BJ (cell line): ENCODE data around the gene VWCE. TPM values are rescaled to one million over a fixed set of nuclear protein-coding genes. Genes with fewer than 3 reads are reported as not detected.

Experiments used
- CTCF ChIA-PET: fragments of 350-600 bp; formaldehyde crosslinking; extraction: SDS; loops from one replicate; lab custom pipeline; 2021; ENCODE audit warnings: antibody characterized with exemption, inconsistent platforms; lab: Yijun Ruan, JAX
- POLR2A ChIA-PET: fragments of 300-600 bp; sonication (Branson Sonifier 250); formaldehyde crosslinking; extraction: SDS; loops from one replicate; lab custom pipeline; 2021; ENCODE audit warnings: antibody characterized with exemption; lab: Charles Lee
- DNase-seq: peaks from one replicate; pipeline ENCODE4 v3.0.0-alpha.2; 2011; ENCODE audit warnings: low read depth
- H3K27me3 ChIP-seq: 2 replicates; pipeline ENCODE4 v1.6.0; 2011; ENCODE audit warnings: low read length; ENCODE audit not compliant: control insufficient read depth, insufficient read depth
- H3K36me3 ChIP-seq: 2 replicates; pipeline ENCODE4 v1.5.1; 2011; ENCODE audit warnings: low read length; ENCODE audit not compliant: control insufficient read depth, insufficient read depth
- H3K4me3 ChIP-seq: 2 replicates; pipeline ENCODE4 v1.5.1; 2011; ENCODE audit warnings: low read depth, mild to moderate bottlenecking, control low read depth, low read length
- polyA plus RNA-seq: library from polyadenylated mRNA; depleted of rRNA; stranded (reverse); fragments of >200 nt; gene quantifications from 2 replicates; pipeline ENCODE4 v1.2.3, GENCODE V29; 2011
- TF ChIP-seq, protein P1 (sequence below): IDR thresholded peaks from 2 replicates; pipeline ENCODE4 v1.5.1; 2011; ENCODE audit warnings: low read depth, mild to moderate bottlenecking, control low read depth, inconsistent platforms, low read length, moderate library complexity; ENCODE audit not compliant: insufficient read depth

The VWCE gene
- polyA plus RNA-seq, 1 experiment = 1.4 TPM

DNA sequence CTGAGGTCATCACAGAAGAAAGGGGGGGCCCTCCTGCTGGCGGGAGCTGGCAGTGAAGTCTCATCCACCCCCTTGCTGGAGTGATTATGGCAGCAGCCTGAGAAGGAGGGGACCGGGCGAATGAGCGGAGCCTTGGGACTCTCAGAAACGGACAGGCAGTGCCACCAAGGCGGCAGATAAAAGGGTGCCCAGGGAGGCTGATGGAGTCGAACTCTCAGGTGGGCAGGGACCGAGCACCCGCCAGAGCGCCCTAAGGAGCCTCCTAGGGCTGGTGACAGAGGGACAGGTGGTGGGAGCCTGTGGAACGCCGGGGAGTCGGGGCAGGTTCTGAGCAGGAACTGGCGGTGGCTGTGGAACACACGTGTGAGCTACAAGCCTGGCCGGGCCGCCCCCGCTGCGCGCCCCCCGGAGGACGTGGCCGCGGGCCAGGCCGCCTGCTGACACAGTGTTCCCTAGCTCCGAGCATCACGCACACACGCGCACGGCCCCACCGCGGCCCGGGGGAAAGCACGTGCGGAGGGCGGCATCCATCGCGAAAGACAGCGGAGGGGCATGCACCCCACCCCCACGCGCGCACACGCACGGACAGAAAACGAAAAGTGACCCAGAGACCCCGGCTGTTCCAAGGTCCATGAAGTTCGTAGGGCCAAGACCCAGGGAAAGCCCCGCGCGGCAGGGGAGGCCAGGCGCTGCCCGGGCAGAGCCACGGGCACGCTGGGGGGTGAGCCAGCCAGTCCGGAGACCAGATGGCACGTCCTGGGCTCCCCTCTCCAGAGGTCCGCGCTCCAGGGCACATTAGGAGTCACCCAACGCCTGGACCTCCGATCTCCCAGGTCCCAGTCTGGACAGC, 1.0 kb downstream of the VWCE start:
- ChIA-PET CTCF (interaction anchor here (0.6 to 2.9 kb wide), 11 partner anchors 12 to 174 kb away, joined by 3 to 16 read pairs (median 4); no protein-coding TSS in a partner anchor), POLR2A (interaction anchor here (0.6 kb wide), 1 partner anchor 17 kb away, joined by 3 read pairs; no protein-coding TSS in a partner anchor)
- no peak for DNase-seq
- no peaks in the 10 kb centered on the region for H3K36me3 ChIP-seq
- TF ChIP-seq, protein P1, sequence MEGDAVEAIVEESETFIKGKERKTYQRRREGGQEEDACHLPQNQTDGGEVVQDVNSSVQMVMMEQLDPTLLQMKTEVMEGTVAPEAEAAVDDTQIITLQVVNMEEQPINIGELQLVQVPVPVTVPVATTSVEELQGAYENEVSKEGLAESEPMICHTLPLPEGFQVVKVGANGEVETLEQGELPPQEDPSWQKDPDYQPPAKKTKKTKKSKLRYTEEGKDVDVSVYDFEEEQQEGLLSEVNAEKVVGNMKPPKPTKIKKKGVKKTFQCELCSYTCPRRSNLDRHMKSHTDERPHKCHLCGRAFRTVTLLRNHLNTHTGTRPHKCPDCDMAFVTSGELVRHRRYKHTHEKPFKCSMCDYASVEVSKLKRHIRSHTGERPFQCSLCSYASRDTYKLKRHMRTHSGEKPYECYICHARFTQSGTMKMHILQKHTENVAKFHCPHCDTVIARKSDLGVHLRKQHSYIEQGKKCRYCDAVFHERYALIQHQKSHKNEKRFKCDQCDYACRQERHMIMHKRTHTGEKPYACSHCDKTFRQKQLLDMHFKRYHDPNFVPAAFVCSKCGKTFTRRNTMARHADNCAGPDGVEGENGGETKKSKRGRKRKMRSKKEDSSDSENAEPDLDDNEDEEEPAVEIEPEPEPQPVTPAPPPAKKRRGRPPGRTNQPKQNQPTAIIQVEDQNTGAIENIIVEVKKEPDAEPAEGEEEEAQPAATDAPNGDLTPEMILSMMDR = no peak
- H3K4me3 ChIP-seq = peak overlapping the region; percentile 44
- H3K27me3 ChIP-seq = no peaks in the 10 kb centered on the region

DNA sequence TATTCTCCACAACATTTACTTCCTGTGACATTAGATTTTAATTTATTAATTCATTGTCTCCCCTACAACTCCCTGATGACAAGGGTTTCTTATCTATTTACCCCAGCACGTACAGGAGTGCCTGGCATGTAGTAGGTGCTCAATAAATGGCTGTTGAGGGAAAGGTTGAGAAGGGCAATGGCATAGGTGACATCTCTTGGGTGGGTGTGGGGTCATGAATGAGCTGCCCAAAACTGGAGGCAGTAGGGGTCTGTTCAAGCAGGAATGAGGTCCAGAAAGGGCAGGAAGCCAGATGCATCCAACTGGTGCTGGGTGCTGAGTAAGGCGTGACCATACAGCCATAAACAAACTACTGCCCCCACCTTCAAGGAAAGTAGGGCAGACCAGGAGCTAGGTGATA, 2.8 kb downstream of the VWCE start:
- DNase-seq = no peak
- H3K27me3 ChIP-seq = no peaks in the 10 kb centered on the region
- H3K36me3 ChIP-seq = no peaks in the 10 kb centered on the region; the same call in 1 of the 2 replicates
- TF ChIP-seq, protein P1 = no peak
- ChIA-PET POLR2A (no interaction called here), CTCF (interaction anchor here (1.0 to 1.3 kb wide), 2 partner anchors 10 to 20 kb away, joined by 3 read pairs; no protein-coding TSS in a partner anchor)
- no peak overlapping the region for H3K4me3 ChIP-seq

DNA sequence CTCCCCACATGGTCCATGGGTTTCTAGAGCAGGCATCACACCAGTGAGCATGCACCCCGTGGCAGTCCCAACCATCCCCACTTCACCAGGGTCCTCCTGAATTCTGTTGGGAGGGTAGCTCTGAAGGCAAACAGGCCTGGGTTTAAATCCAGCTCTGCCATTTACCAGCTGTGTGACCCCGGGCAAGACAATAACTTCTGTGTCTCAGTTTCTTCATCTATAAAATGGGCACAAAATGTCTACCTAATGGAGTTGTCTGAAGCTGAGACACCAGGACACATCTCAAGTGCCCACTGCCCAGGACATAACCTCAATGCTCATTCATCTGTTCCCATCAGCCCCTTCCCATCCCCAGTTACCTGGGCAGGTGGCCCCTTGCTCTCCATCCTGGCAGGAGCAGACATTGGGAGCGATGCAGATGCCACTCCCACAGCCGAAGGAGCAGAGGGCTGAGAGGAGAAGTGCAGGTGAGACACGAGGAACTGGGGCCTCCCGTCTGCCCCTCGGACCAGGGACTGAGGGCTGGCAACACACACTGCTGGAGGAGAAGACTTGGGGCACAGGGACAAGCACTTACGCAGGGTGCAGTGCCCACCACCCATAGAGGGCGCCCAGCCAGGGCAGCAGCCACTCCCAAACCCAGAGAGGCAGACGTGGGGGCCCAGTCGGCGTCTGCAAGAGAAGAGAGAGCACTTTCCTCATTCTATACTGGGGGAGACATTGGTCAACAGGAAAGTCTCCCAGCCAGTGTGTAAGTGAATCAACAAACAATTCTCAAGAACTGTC, 4.0 kb downstream of the VWCE start:
- CTCF ChIA-PET = interaction anchor here (1.0 to 1.2 kb wide), 2 partner anchors 20 to 36 kb away, joined by 3 to 4 read pairs; no protein-coding TSS in a partner anchor

DNA sequence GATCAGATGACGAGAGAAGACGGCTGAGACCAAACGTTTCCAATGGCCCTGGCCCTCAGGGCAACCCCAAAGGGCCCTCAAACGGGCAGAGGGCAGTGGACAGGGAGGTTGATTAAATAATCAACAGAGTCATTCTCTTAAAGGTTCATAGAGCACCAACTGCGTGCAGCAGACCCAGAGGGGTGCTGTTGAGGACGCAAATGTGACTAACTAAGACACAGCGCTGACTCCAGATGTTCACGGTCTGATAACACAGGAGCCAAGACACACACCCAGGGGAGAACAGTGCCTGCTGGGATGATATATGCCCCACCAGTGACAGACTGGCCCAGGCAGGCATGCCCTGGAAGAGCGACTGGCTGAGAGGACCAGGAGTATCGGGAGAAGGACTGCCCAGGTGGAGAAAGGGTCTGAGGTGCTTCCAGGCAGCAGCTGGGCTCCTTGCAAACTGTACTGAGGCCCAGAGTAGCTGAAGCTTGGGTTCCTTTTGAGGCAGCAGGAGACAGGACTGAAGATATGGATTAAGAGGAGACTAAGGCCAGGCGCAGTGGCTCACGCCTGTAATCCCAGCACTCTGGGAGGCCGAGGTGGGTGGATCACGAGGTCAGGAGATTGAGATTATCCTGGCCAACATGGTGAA, 7.7 kb downstream of the VWCE start:
- TF ChIP-seq, protein P1 = no peak
- CTCF ChIA-PET = interaction anchor here (1.0 kb wide), 1 partner anchor 45 kb away, joined by 3 read pairs; no protein-coding TSS in a partner anchor
- POLR2A ChIA-PET = no interaction called here
- Histone ChIP-seq H3K4me3 (no peak overlapping the region), H3K27me3 (no peaks in the 10 kb centered on the region), H3K36me3 (no peaks in the 10 kb centered on the region; the same call in 1 of the 2 replicates)
- no peak for DNase-seq

More for the DNA sequence above, 4.0 kb downstream of the VWCE start:
- Histone ChIP-seq H3K4me3 (no peak overlapping the region), H3K27me3 (no peaks in the 10 kb centered on the region), H3K36me3 (no peaks in the 10 kb centered on the region; the same call in 1 of the 2 replicates)
- TF ChIP-seq, protein P1 = no peak
- POLR2A ChIA-PET = no interaction called here
- no peak for DNase-seq
